Left lung (tissue), 10 donors: ENCODE results near the gene CCDC77. TPM values are rescaled to one million over a fixed set of nuclear protein-coding genes. Genes with fewer than 3 reads are reported as not detected.
A peak's percentile ranks its signal among the peaks of the same experiment; 100 is the strongest.
"Not testable (repeated sequence)": the region's sequence is repeated elsewhere in the genome, so short reads cannot be mapped to it uniquely, and the experiment has no call there.

Experiments
- ATAC-seq: fragments of 200-7000 bp; cut with Tn5 transposase; one replicate; pipeline ENCODE4 v1.9.1; 2020; ENCODE audit warnings: moderate library complexity
- DNase-seq, 4 donors: peaks; one replicate each; pipeline ENCODE4 v3.0.0-alpha.2; 2013 to 2020
- H3K27ac ChIP-seq, 2 donors: fragments of 200-600 bp; sonication (generic) in 1 of 2; one replicate each; pipeline versions ENCODE4 v1.5.0 to v1.8.0; 2020 to 2021
- H3K27me3 ChIP-seq, 2 donors: fragments of 200-600 bp; sonication (generic) in 1 of 2; one replicate each; pipeline versions ENCODE4 v1.5.0 to v1.8.0; 2020 to 2021
- H3K36me3 ChIP-seq, 2 donors: fragments of 200-600 bp; sonication (generic) in 1 of 2; one replicate each; pipeline versions ENCODE4 v1.5.0 to v1.8.0; 2020 to 2021
- H3K4me1 ChIP-seq, 2 donors: fragments of 200-600 bp; one replicate each; pipeline ENCODE4 v1.8.0; 2021
- H3K4me3 ChIP-seq, 2 donors: fragments of 200-600 bp; sonication (generic) in 1 of 2; one replicate each; pipeline versions ENCODE4 v1.5.0 to v1.8.0; 2020 to 2021; ENCODE audit warnings: mild to moderate bottlenecking in 1 of 2
- H3K9me3 ChIP-seq, 2 donors: fragments of 200-600 bp; sonication (generic) in 1 of 2; one replicate each; pipeline versions ENCODE4 v1.5.0 to v1.8.0; 2020 to 2021
- intact Hi-C, 2 donors: fragments of 100-400 bp; cut with DNase I; formaldehyde crosslinking; loops; one replicate each; pipeline versions ENCODE4 v1.11.2 to v1.14.2; 2022
- polyA plus RNA-seq, 6 donors: library from polyadenylated mRNA; unstranded; fragments of 120-200 nt; gene quantifications; one replicate each; pipeline ENCODE4 v1.2.1, GENCODE V29; 2013; ENCODE audit not compliant: insufficient read length in 6 of 6
- total RNA-seq, 2 donors: library from RNA; stranded (reverse); fragmentation: NEBNext Ultra II Directional; extraction: Animal tissue kit (Norgen Biotek cat#: 25700); gene quantifications; one replicate each; pipeline ENCODE4 v1.2.1, GENCODE V29; 2021
- TF ChIP-seq, protein P1 (sequence below), 2 donors: fragments of 200-600 bp; sonication (generic) in 1 of 2; IDR thresholded peaks; one replicate each; pipeline versions ENCODE4 v1.5.0 to v1.8.0; 2021; ENCODE audit warnings: antibody characterized with exemption in 2 of 2
- donor health status: DM: no; HTN: yes; CAD: no.
- donor health status: DM: no; HTN: no; CAD: no.

The CCDC77 gene
- total and polyA plus RNA-seq, 8 donors: 7.4 to 43.7 (median 28.0) TPM

DNA sequence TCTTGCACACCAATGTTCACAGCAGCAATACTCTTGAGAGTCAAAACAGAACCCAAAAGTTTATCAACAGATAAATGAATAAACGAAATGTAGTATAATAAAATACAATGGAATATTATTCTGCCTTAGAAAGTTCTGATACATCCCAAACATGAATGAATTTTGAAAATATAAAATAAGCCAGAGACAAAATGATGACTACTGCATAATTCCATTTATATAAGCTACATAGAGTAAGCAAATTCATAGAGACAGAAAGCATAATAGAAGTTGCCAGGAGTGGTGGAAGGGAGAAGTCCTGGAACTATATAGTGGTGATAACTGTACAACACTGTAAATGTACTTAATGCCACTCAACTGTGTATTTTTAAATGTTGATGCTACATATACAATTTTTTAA lies 33.5 kb upstream of the CCDC77 start:
- DNase-seq (no peak), ATAC-seq (no peak)
- H3K27ac ChIP-seq: no peak overlapping the region

DNA sequence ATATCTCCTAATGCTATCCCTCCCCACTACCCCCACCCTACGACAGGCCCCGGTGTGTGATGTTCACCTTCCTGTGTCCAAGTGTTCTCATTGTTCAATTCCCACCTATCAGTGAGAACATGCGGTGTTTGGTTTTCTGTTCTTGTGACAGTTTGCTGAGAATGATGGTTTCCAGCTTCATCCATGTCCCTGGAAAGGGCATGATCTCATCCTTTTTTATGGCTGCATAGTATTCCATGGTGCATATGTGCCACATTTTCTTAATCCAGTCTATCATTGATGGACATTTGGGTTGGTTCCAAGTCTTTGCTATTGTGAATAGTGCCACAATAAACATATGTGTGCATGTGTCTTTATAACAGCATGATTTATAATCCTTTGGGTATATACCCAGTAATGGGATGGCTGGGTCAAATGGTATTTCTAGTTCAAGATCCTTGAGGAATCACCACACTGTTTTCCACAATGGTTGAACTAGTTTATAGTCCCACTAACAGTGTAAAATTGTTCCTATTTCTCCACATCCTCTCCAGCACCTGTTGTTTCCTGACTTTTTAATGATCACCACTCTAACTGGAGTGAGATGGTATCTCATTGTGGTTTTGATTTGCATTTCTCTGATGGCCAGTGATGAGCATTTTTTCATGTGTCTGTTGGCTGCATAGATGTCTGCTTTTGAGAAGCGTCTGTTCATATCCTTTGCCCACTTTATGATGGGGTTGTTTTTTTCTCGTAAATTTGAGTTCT lies 30.5 kb upstream of the CCDC77 start:
- H3K27ac ChIP-seq, DNase-seq, H3K9me3 ChIP-seq, intact Hi-C loops, H3K27me3 ChIP-seq, H3K4me3 ChIP-seq, H3K4me1 ChIP-seq, ATAC-seq: not testable (repeated sequence)
- H3K36me3 ChIP-seq: peaks cover 0 to 67% of the 10 kb centered on the region in 2 donors

More for the DNA sequence above, 33.5 kb upstream of the CCDC77 start:
- peaks cover 5 to 74% of the 10 kb centered on the region in 2 donors for H3K36me3 ChIP-seq
- H3K9me3 ChIP-seq: peaks cover 0 to 13% of the 10 kb centered on the region in 2 donors
- H3K4me3 ChIP-seq: no peak overlapping the region
- H3K4me1 ChIP-seq: no peaks in the 10 kb centered on the region
- intact Hi-C loops: no loop called here
- TF ChIP-seq, protein P1, sequence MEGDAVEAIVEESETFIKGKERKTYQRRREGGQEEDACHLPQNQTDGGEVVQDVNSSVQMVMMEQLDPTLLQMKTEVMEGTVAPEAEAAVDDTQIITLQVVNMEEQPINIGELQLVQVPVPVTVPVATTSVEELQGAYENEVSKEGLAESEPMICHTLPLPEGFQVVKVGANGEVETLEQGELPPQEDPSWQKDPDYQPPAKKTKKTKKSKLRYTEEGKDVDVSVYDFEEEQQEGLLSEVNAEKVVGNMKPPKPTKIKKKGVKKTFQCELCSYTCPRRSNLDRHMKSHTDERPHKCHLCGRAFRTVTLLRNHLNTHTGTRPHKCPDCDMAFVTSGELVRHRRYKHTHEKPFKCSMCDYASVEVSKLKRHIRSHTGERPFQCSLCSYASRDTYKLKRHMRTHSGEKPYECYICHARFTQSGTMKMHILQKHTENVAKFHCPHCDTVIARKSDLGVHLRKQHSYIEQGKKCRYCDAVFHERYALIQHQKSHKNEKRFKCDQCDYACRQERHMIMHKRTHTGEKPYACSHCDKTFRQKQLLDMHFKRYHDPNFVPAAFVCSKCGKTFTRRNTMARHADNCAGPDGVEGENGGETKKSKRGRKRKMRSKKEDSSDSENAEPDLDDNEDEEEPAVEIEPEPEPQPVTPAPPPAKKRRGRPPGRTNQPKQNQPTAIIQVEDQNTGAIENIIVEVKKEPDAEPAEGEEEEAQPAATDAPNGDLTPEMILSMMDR (IDR thresholded peaks at IDR 0.05): no peak
- no peaks in the 10 kb centered on the region for H3K27me3 ChIP-seq

DNA sequence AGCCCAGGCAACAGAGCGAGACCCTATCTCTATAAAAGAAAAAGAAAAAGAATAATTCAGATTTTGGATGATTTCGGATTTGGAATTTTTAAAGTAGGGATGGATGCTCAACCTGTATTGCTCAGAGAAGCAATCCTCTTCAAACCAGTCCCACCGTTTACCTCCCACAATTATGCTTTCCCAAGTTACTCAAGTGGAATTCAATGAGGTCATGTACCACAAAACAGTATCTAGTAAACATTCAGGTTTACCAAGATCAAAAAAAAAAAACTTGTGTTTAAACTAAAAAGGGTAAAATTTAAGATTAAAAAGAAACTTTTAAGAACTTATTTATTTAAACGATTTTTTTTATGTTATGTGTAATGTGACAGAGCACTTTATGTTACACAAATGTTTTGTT lies 14.8 kb upstream of the CCDC77 start:
- ATAC-seq (no peak), DNase-seq (no peak)
- intact Hi-C loops: no loop called here
- Histone ChIP-seq H3K9me3 (no peaks in the 10 kb centered on the region), H3K4me1 (peaks cover 25 to 35% of the 10 kb centered on the region in 2 donors), H3K4me3 (peak overlapping the region; percentile 70 to 93), H3K36me3 (peaks cover 0 to 32% of the 10 kb centered on the region in 2 donors), H3K27ac (no peak overlapping the region), H3K27me3 (no peaks in the 10 kb centered on the region)
- TF ChIP-seq, protein P1 (IDR thresholded peaks at IDR 0.05): no peak

DNA sequence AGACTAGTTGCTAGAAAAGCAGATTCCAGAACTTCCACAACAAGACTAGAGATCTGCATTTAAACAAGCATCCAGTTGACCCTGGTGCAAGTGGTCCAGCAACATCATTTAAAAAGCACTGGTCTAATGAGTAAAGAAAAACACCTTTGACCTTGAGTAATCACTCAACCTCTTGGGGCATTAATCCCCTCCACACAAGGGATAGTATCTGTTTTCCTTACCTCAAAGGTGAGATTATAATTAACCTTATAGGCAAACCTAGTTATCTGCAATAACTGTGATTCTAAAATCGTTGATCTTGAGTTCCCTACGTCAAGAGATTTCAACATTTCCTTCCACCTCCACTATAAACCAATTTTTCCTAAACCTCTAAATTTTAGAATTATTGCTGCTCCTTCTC lies 13.4 kb upstream of the CCDC77 start:
- H3K4me3 ChIP-seq: peak overlapping the region; percentile 70 to 93
- no peaks in the 10 kb centered on the region for H3K27me3 ChIP-seq
- H3K9me3 ChIP-seq: no peaks in the 10 kb centered on the region
- peaks cover 25 to 35% of the 10 kb centered on the region in 2 donors for H3K4me1 ChIP-seq
- TF ChIP-seq, protein P1 (IDR thresholded peaks at IDR 0.05): no peak
- intact Hi-C loops: no loop called here
- DNase-seq (no peak), ATAC-seq (no peak)
- peaks cover 0 to 19% of the 10 kb centered on the region in 2 donors for H3K36me3 ChIP-seq
- peak overlapping the region; percentile 90 to 96 for H3K27ac ChIP-seq

- ATAC-seq: peak; percentile 42
- H3K27me3 ChIP-seq: no peaks in the 10 kb centered on the region
- intact Hi-C loops: no loop called here
- TF ChIP-seq, protein P1 (IDR thresholded peaks at IDR 0.05): no peak
- peak in 3 of 4 donors; percentile 17 to 47 (median 26) for DNase-seq
- peaks cover 0 to 12% of the 10 kb centered on the region in 2 donors for H3K36me3 ChIP-seq
- peak overlapping the region; percentile 70 to 93 for H3K4me3 ChIP-seq
- H3K9me3 ChIP-seq: no peaks in the 10 kb centered on the region
- peaks cover 25 to 35% of the 10 kb centered on the region in 2 donors for H3K4me1 ChIP-seq
- peak overlapping the region; percentile 90 to 96 for H3K27ac ChIP-seq
These were observed 12.8 kb upstream of the CCDC77 start for GRCh38 chr12:388541-389141.
